Astrocyte of the hippocampus (primary cell): Measurements from ENCODE around the gene FAM13A.
"Not testable (repeated sequence)": the region's sequence is repeated elsewhere in the genome, so short reads cannot be mapped to it uniquely, and the experiment has no call there.

Experiments used
- DNase-seq: peaks from one replicate; pipeline ENCODE4 v3.0.0; 2011; ENCODE audit warnings: low read depth, low spot score

The FAM13A gene

DNA sequence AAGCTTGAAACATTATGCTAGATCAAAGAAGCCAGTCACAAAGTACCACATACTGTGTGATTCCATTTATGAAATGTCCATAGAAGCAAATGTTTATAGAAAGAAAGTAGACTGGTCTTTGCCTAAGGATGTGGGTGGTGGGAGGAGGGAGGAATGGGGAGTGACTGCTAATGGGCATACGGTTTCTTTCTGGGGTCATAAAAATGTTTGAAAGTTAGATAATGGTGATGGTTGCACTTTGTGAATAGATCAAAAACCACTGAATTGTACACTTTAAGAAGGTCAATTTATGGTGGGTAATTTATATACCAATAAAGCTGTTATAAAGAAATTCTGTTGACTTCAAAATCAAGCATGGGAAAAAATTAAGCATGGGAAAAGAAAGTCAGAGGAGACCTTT, 56.6 kb downstream of the FAM13A start:
- DNase-seq: no peak

DNA sequence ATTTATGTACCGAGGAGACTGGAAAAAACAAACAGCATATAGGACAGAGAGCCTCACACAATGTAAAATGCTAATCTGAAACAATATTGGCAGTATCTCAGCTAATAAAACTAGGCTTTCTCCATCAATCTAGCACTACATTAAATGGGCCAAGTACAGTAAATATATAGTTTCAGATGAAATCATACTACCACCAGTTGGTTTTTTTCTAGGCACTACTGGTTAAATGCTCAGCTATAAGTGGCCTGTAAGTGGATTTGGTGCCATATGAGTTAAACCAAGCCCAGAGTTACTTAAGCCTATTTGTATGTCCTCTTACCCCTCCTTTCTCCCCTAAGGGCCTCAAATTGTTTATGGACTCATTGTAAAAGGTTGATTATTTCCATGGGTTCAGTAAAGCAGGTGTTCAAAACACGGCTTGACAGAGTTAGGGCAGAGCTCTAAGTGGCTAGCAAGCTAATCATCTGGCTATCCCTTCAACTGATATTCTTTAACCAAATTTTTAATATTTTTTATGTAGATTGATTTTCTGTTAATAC, 57.5 kb downstream of the FAM13A start:
- no peak for DNase-seq

DNA sequence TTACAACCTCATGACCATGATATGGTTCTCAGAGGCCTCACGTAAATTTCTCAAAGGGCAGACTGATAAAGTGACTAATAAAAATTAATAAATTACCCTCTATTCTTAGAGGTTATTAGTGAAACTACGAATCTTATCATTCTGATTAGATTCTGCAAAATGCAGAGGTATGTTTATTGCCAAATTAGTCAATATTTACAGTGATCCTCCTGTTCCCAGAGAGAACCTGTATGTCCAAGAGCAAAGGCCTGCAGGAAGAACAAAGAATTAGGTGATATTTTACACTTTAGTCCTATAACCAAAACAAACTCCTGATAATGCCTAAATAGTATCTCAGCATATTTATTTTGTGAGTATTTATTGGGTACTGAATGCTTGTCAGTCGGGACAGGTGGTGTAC, 58.1 kb downstream of the FAM13A start:
- DNase-seq: no peak

DNA sequence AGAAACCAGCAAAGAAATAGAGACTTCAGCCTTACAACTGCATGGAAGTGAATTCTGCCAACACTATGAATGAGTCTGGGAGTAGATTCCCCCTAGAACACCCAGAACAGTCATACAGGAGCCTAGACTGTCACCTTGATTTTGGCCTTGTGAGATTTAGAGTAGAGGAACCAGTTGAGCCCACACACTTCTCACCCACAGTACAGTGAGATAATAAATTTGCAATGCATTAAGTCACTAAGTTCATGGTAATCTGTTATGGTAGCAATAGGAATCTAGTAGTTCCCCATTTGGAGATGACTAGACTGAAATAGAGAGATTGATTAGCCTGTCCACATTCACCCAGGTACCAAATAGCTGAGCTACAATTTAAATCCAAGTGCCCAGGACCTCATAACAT, 59.0 kb downstream of the FAM13A start:
- no peak for DNase-seq

DNA sequence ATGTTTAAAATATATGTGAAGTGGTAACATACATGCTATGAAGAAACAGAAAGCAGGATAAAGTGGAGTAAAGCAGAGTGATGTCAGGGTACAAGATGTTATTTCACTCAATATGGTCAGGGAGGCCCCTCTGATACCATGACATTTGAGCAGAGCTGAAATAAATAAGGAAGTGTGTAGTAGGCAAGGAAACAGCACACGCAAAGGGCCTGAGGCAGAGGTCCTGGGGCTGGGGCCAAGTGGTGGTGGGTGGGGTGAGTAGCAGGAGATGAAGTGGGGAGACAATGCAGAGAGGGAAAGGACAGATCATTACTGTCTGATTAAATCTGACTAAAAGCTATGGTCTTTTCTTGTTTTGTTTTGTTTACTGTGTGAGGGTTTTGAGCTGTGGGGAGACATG, 61.1 kb downstream of the FAM13A start:
- no peak for DNase-seq

DNA sequence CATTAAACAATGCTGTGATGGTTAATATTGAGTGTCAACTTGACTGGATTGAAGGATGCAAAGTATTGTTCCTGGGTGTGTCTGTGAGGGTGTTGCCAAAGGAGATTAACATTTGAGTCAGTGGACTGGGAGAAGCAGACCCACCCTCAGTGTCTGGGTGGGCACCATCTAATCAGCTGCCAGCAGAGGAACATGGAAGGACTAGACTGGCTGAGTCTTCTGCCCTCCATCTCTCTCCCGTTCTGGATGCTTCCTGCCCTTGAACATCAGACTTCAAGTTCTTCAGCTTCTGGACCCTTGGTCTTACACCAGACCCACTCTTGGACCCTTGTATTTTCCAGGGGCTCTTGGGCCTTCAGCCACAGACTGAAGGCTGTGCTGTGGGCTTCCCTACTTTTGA, 61.7 kb downstream of the FAM13A start:
- not testable (repeated sequence) for DNase-seq

DNA sequence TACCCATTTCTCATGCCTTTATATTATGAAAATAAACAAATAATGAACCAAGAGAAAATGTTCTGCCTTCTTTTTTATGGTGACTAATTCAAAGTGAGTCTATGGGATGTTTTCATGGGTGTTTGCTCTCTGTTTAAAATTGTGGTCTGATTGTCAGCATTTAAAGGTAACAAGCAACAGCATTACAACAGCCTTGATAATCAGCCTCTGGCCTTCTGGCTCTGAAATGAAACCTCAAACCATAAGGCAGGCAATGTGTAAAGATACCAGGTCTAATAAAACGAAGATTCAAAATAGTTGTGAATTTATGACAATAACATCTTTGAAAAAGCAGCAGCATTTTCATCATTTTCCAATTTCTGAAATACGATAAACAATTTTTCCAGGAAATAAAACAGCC, 63.7 kb downstream of the FAM13A start:
- DNase-seq: no peak

DNA sequence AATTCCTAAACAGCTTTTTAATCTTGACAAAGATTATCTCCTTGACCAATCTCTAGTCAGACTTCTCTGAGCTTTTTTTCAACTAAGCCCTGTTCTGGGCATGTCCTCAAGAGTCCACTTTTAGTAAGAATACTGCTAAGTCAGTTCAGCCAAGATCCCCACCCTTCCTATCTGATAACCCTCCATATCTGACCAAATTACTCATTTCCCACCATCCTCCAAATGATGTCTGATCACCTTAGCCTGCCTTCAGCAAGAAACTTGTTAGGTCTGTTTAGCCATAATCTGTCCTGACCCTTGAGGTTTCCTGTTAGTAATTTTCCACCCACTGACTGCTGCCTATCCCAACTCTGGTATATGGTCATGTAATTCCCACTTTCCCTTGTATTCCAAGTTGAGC, 65.2 kb downstream of the FAM13A start:
- DNase-seq: no peak

DNA sequence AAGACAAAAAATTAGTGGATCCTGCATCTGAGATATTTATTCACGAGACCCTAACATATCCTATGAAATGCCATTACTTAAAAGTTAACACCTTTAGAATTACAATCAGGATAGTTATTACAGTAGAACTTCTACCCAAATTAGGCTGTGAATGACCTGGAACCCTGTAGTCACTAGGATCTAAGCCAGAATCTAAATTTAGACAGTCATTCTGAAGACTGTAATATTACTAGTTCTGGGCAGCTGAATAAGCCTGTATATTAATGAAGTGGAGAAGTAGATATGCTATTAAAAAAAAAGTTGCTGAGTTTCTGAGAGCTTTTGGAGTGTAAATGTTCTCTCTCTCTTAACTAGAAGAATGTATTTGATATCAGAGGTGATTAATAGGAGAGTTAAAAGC, 67.0 kb downstream of the FAM13A start:
- DNase-seq: peak; percentile 12

DNA sequence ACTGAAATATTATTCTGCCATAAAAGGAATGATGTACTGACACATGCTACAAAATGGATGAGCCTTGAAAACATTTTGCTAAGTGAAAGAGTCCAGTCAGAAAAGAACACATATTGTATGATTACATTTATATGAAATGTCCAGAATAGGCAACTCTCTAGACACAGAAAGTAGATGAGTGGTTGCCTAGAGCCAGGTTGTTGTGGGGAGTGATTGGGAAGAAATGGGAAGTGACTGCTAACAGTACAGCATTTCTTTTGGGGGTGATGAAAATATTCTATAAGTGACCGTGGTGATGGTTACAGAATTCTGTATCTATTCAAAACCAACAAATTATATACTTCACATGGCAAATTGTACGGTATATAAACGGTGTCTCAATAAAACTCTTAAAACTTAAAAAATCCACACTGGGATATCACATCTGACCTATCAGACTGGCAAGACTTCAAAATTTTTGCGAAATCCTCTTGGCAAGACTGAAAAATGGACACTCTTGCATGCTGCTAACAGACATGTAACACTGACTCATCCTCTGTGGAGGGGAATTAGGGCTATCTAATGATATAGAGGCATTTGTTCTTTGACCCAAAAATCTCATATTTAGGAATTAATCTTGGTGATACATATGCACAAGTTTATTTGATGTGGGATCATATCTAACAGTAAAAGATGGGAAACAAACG, 71.8 kb downstream of the FAM13A start:
- no peak for DNase-seq

DNA sequence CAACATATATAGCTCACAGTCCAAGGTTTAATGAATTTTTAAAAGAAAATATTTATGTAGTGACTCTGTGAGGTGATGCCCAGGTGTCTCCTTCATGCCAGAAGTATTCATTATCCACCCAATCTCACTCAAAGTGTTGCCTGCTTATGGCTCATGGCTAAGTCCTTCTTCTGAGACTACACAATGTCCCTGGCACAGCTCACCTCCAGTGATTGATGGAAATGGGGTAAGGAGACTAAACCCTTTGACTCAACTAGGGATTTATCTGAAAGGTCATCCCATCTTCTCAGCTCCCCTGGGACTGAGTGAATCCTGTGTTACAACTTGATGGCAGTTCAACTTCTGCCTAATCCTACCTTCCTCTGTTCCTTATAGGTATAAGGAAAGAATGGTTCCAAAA, 74.2 kb downstream of the FAM13A start:
- no peak for DNase-seq

DNA sequence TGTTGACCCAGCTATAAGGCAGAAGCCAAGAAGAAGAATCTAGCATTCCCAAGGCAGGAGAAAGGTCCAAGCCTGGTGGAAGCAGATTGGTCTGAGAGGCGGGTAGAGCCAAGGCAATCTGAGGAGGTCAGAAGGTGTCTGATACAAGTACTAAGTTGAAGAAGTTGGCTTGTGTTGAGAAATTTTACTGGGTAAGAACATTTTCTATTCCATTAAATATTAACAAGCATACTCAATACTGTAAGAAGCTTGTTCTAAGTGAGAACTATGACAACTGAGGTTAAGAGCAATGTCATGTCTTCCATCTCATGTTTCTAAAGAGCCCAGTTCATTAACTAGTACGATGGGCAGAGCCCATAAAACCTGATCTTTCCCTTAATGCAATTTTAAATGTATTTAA, 75.0 kb downstream of the FAM13A start:
- no peak for DNase-seq

DNA sequence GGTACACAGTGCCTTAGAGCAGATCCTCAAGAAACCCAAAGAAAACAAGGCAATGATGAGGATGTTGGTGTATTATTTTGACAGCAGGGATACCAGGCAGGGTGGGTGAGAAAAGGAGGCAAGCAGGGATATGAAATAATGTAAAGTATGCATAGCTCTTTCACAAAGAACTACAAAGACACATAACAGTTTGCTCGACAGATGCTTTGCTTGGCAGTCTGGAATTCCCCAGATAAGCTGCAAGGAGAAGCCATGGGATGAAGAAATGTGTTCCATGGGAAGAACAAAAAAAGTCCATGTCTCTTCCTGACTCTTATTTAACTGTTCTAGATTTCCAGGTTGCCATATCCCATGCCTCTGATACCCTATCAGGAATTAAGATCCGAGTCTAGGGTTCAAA, 75.4 kb downstream of the FAM13A start:
- DNase-seq: no peak

DNA sequence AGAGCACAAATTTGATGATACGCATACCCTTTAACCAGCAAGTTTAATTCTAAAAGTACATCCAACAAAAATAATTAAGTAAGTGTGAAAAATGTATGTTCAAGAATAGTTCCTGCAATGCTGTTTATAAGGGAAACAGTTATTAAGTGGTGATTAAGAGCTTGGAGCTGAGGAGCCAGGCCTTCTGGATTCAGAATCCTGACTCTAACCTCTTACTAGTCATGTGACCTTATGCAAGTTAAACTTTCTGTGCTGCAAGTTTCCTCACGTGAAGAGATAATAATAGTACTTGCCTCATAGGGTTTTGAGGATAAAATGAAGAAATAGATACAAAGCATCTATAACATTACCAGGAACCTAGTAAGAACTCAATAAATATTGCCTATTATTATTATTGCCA, 77.7 kb downstream of the FAM13A start:
- DNase-seq: no peak

DNA sequence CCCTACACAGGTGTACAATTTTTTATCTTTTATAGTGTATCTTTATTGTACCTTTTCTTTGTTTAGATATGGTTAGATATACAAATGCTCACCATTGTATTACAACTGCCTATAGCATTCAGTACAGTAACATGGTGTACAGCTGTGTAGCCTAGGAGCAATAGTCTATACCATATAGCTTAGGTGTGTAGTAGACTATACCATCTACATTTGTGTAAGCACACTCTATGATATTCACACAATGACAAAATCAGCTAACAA, 80.3 kb downstream of the FAM13A start:
- no peak for DNase-seq

DNA sequence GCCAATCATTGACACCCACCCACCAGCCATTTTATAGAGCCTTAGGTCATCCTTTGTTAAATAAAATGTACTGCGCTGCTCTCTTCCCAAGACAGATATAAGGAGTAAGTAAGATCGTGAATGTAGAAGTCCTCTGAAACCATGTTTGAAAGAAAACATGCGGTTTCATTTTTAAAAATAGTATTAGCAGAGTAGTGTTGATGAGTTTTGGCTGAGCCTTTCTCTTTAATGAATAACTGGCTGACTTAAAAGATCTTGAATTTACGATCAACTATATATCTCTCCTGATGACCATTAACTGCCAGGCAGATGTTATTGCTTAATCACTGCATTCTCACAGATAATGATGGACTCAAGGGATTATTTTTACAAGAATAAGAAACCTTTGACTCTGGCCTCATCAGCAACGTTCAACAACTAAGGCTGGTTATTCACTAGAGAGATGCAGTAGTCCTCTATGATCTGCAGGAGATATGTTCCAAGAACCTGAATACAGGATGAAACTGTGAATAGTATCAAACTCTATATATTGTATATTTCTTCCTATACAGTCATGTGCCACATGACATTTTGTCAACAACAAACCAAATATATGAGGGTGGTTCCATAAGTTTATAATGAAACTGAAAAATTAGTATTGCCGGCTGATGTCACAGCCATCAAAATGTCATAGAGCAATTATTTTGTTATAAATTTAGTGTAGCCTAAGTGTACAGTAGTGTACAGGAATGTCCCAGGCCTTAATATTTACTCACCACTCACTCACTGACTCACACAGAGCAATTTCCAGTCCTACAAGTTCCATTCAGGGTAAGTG, 80.8 kb downstream of the FAM13A start:
- DNase-seq: no peak

DNA sequence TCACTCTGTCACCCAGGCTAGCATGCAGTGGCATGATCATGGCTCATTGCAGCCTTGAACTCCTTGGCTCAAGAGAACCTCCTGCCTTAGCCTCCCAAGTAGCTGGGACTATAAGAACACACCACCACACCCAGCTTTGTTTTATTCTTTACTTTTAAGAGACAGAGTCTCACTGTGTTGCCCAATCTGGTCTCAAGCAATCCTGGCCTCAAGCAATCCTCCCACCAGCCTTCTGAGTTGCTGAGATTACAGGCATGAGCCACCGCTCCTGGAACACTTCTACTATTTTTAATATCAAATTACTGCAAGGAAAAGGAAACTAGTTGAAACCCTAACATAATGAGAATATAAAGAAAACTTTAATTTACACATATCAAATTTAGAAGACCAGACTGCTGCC, 85.4 kb downstream of the FAM13A start:
- DNase-seq: no peak

DNA sequence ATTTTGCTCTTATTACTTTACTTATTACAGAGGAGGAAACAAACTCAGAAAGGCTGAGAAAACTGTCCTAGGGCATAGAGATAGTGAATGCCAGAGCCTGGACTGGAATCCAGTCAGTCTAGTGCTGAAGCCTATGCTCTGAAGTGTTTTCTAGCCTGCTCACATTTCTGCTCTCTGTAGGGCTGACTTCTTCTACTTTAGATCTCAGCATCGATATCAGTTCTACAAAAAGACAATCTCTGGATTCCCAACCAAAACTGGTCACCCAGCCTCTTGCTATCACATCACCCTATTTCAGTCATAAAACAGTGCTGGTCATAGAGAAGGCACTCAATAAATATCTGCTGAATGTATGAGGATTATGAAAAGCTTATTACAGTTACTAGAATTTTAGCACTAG, 87.2 kb downstream of the FAM13A start:
- no peak for DNase-seq

DNA sequence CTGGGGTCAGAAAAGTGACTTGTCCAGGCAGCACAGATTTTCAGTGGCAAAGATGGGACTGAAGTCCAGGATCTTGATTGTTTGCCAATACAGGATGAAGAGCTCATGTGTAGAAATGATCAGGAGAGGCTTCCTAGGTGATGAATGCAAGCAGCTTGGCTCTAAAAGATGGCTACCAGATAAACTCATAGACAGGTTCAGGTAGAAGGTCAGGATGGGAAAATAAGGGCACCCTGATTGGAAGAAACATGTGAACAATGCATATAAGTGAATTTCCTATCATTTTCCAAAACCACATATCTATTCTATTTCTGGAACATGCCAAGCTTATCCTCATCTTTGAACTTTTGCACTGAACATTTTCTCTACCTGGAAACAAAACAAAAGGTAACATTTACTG, 87.7 kb downstream of the FAM13A start:
- DNase-seq: no peak

DNA sequence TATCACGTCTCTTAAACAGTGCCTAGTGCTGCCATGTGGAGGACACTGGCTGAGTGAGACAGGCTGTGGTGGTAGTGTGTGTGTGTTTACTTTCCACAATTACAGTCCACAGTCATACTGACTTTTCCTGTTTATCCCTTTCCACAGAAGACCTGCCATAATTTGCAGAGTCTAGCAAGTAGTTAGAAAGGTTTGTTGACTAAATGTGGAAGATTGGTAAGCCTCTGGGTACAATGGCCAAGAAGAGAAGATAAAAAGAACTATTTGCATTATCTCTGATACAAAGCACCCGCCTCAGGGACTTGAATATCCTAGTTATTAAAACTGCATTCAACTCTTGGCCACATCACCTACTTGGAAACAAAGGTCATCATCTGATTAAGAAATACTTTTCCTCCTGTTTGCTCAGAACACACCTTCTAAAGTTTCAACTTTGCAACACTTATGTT, 89.1 kb downstream of the FAM13A start:
- DNase-seq: no peak

DNA sequence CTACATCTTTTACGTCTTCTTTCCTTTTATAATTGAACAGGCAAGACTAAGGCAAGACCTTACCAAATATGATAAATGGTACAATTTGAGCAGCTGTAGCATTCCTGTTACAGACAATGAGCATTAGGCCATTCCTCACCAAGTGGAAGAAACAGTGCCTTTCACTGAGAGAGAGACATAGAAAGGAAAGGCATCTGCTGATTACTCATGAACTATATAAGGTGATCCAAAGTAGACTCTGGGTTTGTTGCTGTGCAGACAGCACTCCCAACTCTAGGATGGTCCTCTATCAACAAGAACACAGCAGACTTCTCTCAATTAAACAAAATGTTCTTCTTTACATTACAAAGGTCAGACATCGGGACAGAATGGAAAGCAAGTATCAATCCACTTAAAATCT, 91.9 kb downstream of the FAM13A start:
- no peak for DNase-seq

DNA sequence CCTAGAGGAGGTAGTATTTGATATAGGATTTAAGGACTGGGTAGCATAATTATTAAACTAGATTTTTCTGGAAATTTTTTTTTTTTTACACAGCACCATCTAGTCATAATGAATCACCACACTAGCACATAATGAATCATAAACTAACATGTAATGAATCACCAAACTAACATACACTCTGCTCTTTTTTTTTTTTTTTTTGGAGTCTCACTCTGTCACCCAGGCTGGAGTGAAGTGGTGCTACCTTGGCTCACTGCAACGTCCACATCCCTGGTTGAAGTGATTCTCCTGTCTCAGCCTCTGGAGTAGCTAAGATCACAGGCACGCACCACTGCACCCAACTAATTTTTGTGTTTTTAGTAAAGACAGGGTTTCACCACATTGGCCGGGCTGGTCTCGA, 92.5 kb downstream of the FAM13A start:
- DNase-seq: no peak

DNA sequence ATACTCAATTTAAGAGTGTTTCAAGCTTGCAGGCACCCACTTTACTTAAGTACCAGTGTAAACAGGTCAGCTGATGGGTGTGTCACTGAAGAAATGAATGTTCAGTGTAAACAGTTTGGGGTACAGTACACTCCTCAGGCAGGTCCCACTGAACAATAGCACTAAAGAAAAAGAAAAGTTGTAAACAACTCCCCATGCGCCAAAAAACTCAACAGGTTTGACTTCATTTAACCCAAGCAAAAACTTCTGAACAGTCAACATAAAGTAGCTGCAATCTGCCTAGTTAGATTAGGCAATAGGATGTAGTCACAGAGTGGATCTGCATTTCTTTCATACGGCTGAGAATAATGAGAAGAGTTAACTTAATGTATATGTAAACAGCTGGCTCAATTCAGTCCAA, 93.2 kb downstream of the FAM13A start:
- no peak for DNase-seq
